GM10248 (cell line): ENCODE results near the gene LINGO1.

ENCODE experiments used
- CTCF ChIA-PET: fragments of 300-600 bp; sonication (Branson Sonifier 250); formaldehyde crosslinking; extraction: SDS; loops from one replicate; lab custom pipeline; 2021; ENCODE audit warnings: antibody characterized with exemption; lab: Yijun Ruan, JAX
- POLR2A ChIA-PET: fragments of 350-650 bp; sonication (Branson Sonifier 250); formaldehyde crosslinking; extraction: SDS; loops from one replicate; lab custom pipeline; 2020; ENCODE audit warnings: antibody characterized with exemption; lab: Yijun Ruan, JAX
- DNase-seq: peaks from one replicate; pipeline ENCODE4 v3.0.0; 2012; ENCODE audit errors: extremely low spot score
- TF ChIP-seq, protein P1 (sequence below): IDR thresholded peaks from 2 replicates; pipeline ENCODE4 v1.5.1; 2012; ENCODE audit warnings: mild to moderate bottlenecking, low read depth; ENCODE audit errors: extremely low read depth, missing control alignments, control extremely low read depth

The LINGO1 gene

DNA sequence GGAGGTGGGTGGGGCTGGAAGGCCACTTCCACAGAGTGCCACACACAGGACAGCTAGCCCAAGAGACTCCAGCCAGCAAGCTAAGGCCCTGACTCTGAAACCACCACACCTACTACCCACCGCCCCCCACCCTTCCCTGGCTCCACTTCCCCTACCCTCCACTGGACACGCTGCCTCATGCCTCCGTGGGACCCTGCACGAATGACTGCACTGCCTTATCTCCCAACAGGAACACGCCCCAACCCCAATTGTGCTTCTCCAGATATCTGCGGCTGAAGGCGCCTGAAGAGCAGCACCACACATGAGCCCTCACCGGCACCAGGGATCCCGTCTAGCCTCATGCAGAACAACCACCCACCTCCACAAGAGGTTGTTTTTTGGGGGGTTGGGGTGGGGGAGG lies 2.7 kb downstream of the LINGO1 start:
- ChIA-PET CTCF (no interaction called here), POLR2A (no interaction called here)
- TF ChIP-seq, protein P1, sequence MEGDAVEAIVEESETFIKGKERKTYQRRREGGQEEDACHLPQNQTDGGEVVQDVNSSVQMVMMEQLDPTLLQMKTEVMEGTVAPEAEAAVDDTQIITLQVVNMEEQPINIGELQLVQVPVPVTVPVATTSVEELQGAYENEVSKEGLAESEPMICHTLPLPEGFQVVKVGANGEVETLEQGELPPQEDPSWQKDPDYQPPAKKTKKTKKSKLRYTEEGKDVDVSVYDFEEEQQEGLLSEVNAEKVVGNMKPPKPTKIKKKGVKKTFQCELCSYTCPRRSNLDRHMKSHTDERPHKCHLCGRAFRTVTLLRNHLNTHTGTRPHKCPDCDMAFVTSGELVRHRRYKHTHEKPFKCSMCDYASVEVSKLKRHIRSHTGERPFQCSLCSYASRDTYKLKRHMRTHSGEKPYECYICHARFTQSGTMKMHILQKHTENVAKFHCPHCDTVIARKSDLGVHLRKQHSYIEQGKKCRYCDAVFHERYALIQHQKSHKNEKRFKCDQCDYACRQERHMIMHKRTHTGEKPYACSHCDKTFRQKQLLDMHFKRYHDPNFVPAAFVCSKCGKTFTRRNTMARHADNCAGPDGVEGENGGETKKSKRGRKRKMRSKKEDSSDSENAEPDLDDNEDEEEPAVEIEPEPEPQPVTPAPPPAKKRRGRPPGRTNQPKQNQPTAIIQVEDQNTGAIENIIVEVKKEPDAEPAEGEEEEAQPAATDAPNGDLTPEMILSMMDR: no peak
- no peak for DNase-seq

DNA sequence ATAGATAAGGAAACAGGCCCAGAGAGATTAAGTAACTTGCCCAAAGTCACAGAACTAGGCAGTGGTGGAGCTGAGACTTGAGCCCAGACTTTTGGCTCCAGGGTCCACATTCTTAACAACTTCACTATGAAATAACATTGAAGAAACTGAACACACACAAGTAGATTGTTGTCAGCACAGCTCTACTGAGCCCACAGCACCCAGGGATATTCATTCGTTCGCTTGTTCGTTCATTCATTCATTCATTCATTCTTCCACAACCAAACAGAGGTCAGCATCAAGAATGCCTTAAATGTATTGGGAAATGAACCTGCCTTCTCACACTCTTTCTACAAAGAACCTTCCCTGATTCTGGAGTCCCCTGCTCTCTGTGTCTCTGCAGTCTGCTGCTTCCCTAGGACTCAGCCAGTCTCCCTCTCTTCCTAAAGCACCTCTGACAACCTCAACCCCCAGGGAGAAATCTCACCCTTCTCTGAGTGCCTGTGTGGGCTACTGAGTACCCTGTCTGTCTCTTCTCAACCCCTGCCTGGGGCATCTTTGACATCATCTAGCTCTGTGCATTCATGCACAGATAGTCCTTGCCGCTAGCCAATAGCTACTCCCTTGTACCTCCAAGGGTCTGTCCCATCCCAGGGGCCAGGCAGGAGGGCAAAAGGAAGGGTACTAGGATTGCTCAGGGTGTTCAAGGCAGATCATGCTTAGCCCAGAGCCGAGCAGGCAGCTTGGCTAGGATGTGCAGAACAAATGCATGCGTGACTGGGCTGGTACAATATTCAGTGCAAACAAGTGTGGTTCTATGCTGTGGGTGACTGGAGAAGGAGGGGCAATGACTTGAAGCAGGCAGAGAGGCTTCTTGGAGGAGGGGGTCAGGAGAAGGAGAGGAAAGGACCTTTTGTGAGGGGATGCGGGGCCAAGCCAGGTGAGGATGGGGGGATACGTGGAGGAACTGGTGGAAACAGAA lies 3.4 kb downstream of the LINGO1 start:
- CTCF ChIA-PET: interaction anchor here (1.5 kb wide), 1 partner anchor 12 kb away, joined by 6 read pairs; no protein-coding TSS in a partner anchor
- DNase-seq: no peak
- POLR2A ChIA-PET: no interaction called here
- TF ChIP-seq, protein P1: no peak

DNA sequence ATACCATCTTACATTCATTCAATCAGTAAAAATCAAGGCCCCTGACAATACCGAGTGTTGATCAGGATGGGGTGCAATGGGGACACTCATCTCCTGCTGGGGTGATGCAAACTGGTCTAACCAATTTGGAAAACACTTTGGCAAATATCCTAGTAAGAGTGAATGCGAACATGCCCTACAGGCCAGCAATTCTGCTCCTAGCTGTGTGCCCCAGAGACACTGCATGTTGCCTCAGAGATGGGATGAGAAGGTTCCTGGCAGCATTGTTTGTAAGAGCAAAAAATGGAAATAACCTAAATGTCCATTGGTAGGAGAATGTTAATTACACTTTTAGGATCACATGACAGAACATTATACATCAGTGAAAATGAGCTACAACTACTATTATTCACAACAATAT lies 4.7 kb downstream of the LINGO1 start:
- TF ChIP-seq, protein P1: no peak
- ChIA-PET CTCF (interaction anchor here (1.0 to 1.5 kb wide), 3 partner anchors 10 to 247 kb away, joined by 3 to 6 read pairs (median 3); no protein-coding TSS in a partner anchor), POLR2A (no interaction called here)
- no peak for DNase-seq

DNA sequence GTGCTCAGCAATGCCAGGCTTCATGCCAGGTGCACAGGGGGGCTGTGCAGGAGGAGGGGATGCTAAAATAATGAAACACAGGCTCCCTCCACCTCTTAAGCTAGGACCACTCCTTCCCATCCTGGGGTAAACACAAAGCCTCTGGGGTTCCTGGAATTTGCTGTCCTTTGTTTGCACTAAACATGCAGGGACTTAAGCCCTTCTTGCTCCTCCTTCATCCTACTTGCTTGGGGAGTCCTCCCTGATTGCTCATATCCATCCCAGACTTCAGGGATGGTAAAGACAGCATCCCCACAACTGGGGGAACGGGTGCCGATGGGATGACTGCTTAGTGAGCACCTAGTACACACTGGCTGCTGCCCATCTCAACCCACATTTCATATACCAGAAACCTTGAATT lies 5.1 kb downstream of the LINGO1 start:
- no peak for DNase-seq
- ChIA-PET POLR2A (no interaction called here), CTCF (interaction anchor here (1.0 to 1.5 kb wide), 4 partner anchors 10 to 248 kb away, joined by 3 to 6 read pairs (median 4); no protein-coding TSS in a partner anchor)
- TF ChIP-seq, protein P1: no peak

DNA sequence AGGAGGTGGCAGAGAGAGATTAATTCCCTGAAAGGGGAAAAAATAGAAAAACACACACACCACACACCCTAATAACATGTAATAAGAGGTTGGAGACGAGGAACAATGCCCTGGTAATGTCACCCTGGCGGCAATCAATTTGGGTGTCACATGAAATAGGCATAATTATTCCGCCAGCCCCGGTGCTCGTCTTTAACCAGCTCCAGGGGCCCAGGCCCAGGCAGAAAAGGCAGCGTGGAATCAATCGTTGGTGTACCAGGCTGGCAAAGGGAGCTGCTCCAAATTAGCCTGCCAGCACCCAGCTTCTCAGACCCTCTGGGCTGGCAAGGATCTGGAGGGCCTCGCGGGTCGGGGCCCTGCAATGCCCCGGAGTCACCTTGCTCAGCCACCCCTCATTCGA lies 5.6 kb downstream of the LINGO1 start:
- ChIA-PET POLR2A (no interaction called here), CTCF (interaction anchor here (0.6 to 1.5 kb wide), 4 partner anchors 9 to 195 kb away, joined by 3 to 6 read pairs (median 3); no protein-coding TSS in a partner anchor)

DNA sequence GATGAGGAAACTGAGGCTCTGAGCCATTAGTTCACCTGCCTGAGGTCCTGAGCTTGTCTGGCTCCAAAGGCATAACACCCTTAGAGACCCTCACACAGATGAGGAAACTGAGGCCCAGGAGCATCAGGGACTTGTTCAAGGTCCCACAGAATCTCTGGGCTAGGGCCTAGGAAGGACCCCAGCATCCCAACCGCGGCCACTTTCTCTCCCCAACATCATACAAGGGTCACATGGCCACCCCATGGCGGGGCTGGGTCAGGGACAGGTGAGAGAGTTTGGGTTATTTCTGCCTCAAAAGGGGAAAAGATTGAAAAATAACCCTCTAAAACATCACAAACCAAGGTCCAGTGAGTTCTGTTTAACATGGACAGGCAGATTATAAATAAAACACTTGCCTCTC lies 6.7 kb downstream of the LINGO1 start:
- TF ChIP-seq, protein P1: no peak
- CTCF ChIA-PET: interaction anchor here (1.2 to 2.9 kb wide), 3 partner anchors 8 to 19 kb away, joined by 3 to 14 read pairs (median 3); no protein-coding TSS in a partner anchor
- DNase-seq: no peak
- POLR2A ChIA-PET: no interaction called here

More for the DNA sequence above, 5.6 kb downstream of the LINGO1 start:
- no peak for DNase-seq
- TF ChIP-seq, protein P1: no peak
